ENCODE measurements around the gene KRTAP5-5. TPM values are rescaled to one million over a fixed set of nuclear protein-coding genes. Genes with fewer than 3 reads are reported as not detected.

Gene KRTAP5-5
- total and polyA plus RNA-seq, 2 experiments from 2014 or later = not detected

GRCh38 chr11:1659506-1659905 is 29.9 kb downstream of the KRTAP5-5 start:
- Histone ChIP-seq H3K27ac (ENCODE audit: low read depth) (no peak overlapping the region), H4K20me1 (replicated peaks; ENCODE audit: insufficient read depth) (no peaks in the 10 kb centered on the region), H2AFZ (no peak overlapping the region), H3K4me1 (ENCODE audit: insufficient read depth) (no peaks in the 10 kb centered on the region), H3K79me2 (replicated peaks; ENCODE audit: insufficient read depth) (no peaks in the 10 kb centered on the region), H3K27me3 (ENCODE audit: insufficient read depth) (no peaks in the 10 kb centered on the region), H3K4me3 (no peak overlapping the region), H3K36me3 (ENCODE audit: insufficient read depth) (no peaks in the 10 kb centered on the region), H3F3A (replicated peaks; ENCODE audit: low read depth) (no peaks in the 10 kb centered on the region), H3K4me2 (no peak overlapping the region), H3K9me2 (ENCODE audit: insufficient read depth) (no peaks in the 10 kb centered on the region)
- DNase-seq (ENCODE audit: low spot score) (no peak), ATAC-seq (no peak)
- Mint-ChIP-seq H3K4me1 (peaks cover 4% of the 10 kb centered on the region; the same call in 2 of the 3 replicates), H3K36me3 (ENCODE audit: low read depth) (no peaks in the 10 kb centered on the region), H3K27ac (no peak overlapping the region), H3K4me3 (no peak overlapping the region), H3K27me3 (ENCODE audit: insufficient read depth, low read depth, poor library complexity) (peaks cover 7% of the 10 kb centered on the region), H3K9me3 (no peaks in the 10 kb centered on the region)
- TF ChIP-seq, protein P1, sequence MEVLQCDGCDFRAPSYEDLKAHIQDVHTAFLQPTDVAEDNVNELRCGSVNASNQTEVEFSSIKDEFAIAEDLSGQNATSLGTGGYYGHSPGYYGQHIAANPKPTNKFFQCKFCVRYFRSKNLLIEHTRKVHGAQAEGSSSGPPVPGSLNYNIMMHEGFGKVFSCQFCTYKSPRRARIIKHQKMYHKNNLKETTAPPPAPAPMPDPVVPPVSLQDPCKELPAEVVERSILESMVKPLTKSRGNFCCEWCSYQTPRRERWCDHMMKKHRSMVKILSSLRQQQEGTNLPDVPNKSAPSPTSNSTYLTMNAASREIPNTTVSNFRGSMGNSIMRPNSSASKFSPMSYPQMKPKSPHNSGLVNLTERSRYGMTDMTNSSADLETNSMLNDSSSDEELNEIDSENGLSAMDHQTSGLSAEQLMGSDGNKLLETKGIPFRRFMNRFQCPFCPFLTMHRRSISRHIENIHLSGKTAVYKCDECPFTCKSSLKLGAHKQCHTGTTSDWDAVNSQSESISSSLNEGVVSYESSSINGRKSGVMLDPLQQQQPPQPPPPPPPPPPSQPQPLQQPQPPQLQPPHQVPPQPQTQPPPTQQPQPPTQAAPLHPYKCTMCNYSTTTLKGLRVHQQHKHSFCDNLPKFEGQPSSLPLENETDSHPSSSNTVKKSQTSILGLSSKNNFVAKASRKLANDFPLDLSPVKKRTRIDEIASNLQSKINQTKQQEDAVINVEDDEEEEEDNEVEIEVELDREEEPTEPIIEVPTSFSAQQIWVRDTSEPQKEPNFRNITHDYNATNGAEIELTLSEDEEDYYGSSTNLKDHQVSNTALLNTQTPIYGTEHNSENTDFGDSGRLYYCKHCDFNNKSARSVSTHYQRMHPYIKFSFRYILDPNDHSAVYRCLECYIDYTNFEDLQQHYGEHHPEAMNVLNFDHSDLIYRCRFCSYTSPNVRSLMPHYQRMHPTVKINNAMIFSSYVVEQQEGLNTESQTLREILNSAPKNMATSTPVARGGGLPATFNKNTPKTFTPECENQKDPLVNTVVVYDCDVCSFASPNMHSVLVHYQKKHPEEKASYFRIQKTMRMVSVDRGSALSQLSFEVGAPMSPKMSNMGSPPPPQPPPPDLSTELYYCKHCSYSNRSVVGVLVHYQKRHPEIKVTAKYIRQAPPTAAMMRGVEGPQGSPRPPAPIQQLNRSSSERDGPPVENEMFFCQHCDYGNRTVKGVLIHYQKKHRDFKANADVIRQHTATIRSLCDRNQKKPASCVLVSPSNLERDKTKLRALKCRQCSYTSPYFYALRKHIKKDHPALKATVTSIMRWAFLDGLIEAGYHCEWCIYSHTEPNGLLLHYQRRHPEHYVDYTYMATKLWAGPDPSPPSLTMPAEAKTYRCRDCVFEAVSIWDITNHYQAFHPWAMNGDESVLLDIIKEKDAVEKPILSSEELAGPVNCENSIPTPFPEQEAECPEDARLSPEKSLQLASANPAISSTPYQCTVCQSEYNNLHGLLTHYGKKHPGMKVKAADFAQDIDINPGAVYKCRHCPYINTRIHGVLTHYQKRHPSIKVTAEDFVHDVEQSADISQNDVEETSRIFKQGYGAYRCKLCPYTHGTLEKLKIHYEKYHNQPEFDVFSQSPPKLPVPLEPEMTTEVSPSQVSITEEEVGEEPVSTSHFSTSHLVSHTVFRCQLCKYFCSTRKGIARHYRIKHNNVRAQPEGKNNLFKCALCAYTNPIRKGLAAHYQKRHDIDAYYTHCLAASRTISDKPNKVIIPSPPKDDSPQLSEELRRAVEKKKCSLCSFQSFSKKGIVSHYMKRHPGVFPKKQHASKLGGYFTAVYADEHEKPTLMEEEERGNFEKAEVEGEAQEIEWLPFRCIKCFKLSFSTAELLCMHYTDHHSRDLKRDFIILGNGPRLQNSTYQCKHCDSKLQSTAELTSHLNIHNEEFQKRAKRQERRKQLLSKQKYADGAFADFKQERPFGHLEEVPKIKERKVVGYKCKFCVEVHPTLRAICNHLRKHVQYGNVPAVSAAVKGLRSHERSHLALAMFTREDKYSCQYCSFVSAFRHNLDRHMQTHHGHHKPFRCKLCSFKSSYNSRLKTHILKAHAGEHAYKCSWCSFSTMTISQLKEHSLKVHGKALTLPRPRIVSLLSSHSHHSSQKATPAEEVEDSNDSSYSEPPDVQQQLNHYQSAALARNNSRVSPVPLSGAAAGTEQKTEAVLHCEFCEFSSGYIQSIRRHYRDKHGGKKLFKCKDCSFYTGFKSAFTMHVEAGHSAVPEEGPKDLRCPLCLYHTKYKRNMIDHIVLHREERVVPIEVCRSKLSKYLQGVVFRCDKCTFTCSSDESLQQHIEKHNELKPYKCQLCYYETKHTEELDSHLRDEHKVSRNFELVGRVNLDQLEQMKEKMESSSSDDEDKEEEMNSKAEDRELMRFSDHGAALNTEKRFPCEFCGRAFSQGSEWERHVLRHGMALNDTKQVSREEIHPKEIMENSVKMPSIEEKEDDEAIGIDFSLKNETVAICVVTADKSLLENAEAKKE (CRISPR knock-in tag; IDR thresholded peaks at IDR 0.05) = no peak
- TF ChIP-seq NANOG (IDR thresholded peaks at IDR 0.05; ENCODE audit: borderline replicate concordance) = no peak
- no peak for TF ChIP-seq ZNF114 (CRISPR knock-in tag; IDR thresholded peaks at IDR 0.05)
- no peak for TF ChIP-seq POLR2AphosphoS5 (IDR thresholded peaks at IDR 0.05; ENCODE audit: low read depth)

- no peak overlapping the region for H2AFZ ChIP-seq
- Mint-ChIP-seq H3K27me3 (ENCODE audit: insufficient read depth, low read depth, poor library complexity) (peaks cover 7% of the 10 kb centered on the region), H3K27ac (no peak overlapping the region), H3K9me3 (no peaks in the 10 kb centered on the region), H3K4me3 (no peak overlapping the region), H3K36me3 (ENCODE audit: low read depth) (no peaks in the 10 kb centered on the region), H3K4me1 (peaks cover 4% of the 10 kb centered on the region; the same call in 2 of the 3 replicates)
- no peaks in the 10 kb centered on the region for H3K9me2 ChIP-seq (ENCODE audit: insufficient read depth)
- no peak for DNase-seq (ENCODE audit: low spot score)
- H4K20me1 ChIP-seq (replicated peaks; ENCODE audit: insufficient read depth) = no peaks in the 10 kb centered on the region
- H3K27ac ChIP-seq (ENCODE audit: low read depth) = no peak overlapping the region
- H3K36me3 ChIP-seq (ENCODE audit: insufficient read depth) = no peaks in the 10 kb centered on the region
- no peaks in the 10 kb centered on the region for H3K79me2 ChIP-seq (replicated peaks; ENCODE audit: insufficient read depth)
- TF ChIP-seq, protein P2, sequence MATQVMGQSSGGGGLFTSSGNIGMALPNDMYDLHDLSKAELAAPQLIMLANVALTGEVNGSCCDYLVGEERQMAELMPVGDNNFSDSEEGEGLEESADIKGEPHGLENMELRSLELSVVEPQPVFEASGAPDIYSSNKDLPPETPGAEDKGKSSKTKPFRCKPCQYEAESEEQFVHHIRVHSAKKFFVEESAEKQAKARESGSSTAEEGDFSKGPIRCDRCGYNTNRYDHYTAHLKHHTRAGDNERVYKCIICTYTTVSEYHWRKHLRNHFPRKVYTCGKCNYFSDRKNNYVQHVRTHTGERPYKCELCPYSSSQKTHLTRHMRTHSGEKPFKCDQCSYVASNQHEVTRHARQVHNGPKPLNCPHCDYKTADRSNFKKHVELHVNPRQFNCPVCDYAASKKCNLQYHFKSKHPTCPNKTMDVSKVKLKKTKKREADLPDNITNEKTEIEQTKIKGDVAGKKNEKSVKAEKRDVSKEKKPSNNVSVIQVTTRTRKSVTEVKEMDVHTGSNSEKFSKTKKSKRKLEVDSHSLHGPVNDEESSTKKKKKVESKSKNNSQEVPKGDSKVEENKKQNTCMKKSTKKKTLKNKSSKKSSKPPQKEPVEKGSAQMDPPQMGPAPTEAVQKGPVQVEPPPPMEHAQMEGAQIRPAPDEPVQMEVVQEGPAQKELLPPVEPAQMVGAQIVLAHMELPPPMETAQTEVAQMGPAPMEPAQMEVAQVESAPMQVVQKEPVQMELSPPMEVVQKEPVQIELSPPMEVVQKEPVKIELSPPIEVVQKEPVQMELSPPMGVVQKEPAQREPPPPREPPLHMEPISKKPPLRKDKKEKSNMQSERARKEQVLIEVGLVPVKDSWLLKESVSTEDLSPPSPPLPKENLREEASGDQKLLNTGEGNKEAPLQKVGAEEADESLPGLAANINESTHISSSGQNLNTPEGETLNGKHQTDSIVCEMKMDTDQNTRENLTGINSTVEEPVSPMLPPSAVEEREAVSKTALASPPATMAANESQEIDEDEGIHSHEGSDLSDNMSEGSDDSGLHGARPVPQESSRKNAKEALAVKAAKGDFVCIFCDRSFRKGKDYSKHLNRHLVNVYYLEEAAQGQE (IDR thresholded peaks at IDR 0.05; ENCODE audit: unreplicated experiment) = no peak
- TF ChIP-seq STAT1 (IDR thresholded peaks at IDR 0.05; ENCODE audit: unreplicated experiment) = no peak
- no peaks in the 10 kb centered on the region for H3K27me3 ChIP-seq (ENCODE audit: insufficient read depth)
- H3K4me1 ChIP-seq (ENCODE audit: insufficient read depth) = no peaks in the 10 kb centered on the region
- ATAC-seq = no peak
- no peaks in the 10 kb centered on the region for H3F3A ChIP-seq (replicated peaks; ENCODE audit: low read depth)
- no peak overlapping the region for H3K4me3 ChIP-seq
- H3K4me2 ChIP-seq = no peak overlapping the region
These were observed 30.7 kb downstream of the KRTAP5-5 start for GRCh38 chr11:1660111-1660867.
